NCI-H1694 treated with DMSO at 0.1 percent for 48 hours (cell line): ENCODE measurements around the gene EIF2S3B.
"Not testable (repeated sequence)": the region's sequence is repeated elsewhere in the genome, so short reads cannot be mapped to it uniquely, and the experiment has no call there.

Experiments
- DNase-seq: peaks from one replicate; lab custom pipeline; 2025; lab: John Stamatoyannopoulos, UW

EIF2S3B gene

GRCh38 chr12:10505620-10506019, at the start of gene EIF2S3B:
TSS of gene EIF2S3B (plus strand) at chr12:10505890. CDS start at chr12:10505903, 13 bp downstream.
- DNase-seq = no peak

DNA sequence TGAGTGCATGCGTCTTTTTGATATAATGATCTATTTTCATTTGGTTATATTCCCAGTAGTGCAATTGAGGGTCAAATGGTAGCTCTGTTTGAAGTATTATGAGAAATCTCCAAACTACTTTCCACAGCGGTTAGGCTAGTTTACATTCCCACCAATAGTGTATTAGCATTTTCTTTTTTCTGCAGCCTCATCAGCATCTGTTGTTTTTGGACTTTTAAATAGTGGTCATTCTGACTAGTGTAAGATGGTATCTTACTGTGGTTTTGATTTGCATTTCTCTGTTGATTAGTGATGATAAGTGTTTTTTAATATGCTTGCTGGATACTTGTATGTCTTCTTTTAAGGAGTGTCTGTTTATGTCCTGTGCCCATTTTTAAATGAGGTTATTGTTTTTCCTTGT, 48.8 kb upstream of the EIF2S3B start:
- DNase-seq = no peak

DNA sequence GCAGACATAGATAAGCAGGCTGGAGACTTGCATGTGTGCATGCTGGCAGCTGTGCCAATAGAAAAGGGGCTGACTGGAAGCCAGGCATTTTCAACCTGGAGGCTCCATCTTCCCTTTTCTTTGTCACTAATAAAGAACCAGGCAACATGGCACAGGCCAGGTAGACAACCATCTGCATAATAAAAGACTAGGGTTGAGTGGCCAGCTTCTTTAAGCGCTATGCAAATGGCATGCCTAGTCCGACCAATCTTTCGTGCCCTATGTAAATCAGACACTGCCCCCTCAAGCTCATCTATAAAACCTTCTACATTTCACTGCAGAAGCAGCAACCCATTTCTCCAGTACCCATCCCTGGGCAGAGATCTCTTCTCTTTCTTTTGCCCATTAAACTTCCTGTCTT, 47.9 kb upstream of the EIF2S3B start:
- no peak for DNase-seq

GRCh38 chr12:10466311-10466710, 39.4 kb upstream of the EIF2S3B start:
- no peak for DNase-seq

- no peak for DNase-seq
Measured at GRCh38 chr12:10469701-10470100, 36.0 kb upstream of the EIF2S3B start.

DNA sequence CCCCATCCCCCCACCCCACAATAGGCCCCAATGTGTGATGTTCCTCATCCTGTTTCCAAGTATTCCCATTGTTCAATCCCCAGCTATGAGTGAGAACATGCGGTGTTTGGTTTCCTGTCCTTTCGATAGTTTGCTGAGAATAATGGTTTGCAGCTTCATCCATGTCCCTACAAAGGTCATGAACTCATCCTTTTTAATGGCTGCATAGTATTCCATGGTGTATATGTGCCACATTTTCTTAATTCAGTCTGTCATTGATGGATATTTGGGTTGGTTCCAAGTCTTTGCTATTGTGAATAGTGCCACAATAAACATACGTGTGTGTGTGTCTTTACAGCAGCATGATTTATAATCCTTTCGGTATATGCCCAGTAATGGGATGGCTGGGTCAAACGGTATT, 32.9 kb upstream of the EIF2S3B start:
- DNase-seq = not testable (repeated sequence)

GRCh38 chr12:10481901-10482300, 23.8 kb upstream of the EIF2S3B start:
- DNase-seq = not testable (repeated sequence)

DNA sequence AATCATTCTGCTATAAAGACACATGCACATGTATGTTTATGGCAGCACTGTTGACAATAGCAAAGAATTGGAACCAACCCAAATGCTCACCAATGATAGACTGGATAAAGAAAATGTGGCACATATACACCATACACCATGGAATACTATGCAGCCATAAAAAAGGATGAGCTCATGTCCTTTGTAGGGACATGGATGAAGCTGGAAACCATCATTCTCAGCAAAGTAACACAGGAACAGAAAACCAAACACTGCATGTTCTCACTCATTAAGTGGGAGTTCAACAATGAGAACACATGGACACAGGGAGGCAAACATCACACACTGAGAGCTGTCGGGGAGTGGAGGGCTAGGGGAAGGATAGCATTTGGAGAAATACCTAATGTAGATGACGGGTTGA, 18.4 kb upstream of the EIF2S3B start:
- DNase-seq = not testable (repeated sequence)

GRCh38 chr12:10491766-10492165, 13.9 kb upstream of the EIF2S3B start:
- DNase-seq = no peak

DNA sequence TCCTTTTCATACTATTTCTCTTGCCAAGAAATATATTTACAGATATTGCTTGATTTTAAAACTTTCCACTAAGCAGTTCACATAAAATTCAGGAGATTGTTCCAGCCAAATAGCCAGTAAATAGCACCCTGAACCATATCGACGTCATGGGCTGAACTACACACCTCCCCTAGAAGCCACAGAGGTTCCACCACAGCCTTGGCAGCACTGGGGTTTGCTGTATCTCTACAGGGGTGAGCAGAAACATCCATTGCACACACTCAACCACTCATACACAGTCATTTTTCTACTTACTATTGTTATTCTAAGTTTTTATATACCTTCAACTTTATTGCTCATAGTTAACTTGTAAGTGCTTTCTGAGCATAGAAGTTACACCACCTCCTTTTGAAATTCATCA, 8.1 kb upstream of the EIF2S3B start:
- no peak for DNase-seq

- DNase-seq = no peak
Measured at GRCh38 chr12:10498042-10498441, 7.6 kb upstream of the EIF2S3B start.

DNA sequence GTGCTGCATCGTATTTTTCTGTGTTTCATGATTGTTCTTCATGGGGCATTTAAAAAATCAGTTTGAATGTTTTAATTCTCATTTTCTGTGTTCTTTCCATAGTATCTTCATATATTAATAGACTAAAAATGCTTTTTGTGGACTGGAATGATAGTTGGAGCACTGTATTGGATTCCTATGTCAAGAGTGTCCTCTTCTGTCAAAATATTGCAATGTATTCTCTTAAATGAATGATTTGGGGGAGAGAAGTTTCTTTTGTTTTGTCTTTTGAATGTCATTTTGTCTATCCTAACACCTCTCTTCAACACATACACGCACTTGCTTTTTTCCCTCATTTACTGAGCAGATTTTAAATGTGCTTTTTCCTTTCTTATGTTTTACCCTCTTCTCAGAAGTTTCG, 4.7 kb upstream of the EIF2S3B start:
- no peak for DNase-seq

GRCh38 chr12:10503460-10503859, 2.2 kb upstream of the EIF2S3B start:
- no peak for DNase-seq

- no peak for DNase-seq
Measured at GRCh38 chr12:10511756-10512355, 6.2 kb downstream of the EIF2S3B start.

DNA sequence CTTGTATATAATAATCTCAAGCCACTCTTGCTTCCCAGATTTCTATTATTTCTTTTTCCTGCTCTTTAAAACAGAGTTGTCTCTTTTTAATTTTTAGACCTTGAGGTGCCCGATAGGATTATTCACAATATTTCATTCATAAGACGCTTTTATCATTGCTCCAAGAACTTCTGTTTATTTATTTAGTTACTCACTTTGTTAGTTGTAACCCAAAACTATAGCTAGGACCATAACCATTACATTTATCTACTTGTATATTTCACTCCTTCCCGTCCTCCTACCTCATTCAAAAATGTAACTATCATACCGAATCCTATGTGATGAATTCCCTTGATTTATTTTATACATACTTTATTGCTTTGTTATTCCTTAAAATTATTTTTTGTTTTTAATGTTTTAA, 7.1 kb downstream of the EIF2S3B start:
- no peak for DNase-seq

DNA sequence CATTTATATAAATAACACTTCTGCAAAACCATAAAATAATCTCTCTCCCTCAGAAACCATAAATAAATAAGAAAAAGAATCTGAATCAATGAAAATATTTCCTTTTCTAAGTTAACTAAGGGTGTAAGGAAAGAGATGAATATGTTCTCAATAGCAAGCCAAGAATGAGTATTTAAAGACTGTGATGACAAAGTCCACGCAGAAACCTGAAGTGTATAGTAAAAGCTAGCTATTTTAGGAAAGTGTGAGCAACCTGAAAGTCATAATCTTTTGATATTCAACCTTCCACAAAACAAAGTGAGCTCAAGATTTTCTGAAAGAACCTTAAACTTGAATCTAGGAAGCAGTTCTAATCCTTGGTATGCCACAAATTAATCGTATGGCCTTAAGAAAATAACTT, 15.9 kb downstream of the EIF2S3B start:
- DNase-seq = no peak

GRCh38 chr12:10528174-10528953, 22.7 kb downstream of the EIF2S3B start:
- no peak for DNase-seq

DNA sequence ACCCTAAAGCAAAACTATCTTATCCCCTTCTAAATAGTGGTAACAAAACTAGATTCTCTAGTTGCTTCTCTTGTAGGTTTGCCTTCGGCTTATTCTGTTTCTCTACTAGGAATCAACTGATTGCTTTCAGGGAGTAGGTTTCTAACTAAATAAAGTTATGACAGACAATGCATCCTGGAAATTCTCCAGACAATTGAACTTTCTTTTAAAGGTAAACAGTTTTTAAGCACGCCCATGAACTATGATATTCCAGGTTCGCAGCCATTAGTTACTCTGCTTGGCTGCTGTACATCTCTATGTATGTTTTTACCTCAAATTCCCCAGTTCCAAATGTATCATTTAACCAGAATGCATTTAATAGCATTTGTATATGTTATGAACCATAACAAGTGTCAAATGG, 23.9 kb downstream of the EIF2S3B start:
- DNase-seq = no peak

GRCh38 chr12:10537721-10538120, 32.0 kb downstream of the EIF2S3B start:
- DNase-seq = no peak

DNA sequence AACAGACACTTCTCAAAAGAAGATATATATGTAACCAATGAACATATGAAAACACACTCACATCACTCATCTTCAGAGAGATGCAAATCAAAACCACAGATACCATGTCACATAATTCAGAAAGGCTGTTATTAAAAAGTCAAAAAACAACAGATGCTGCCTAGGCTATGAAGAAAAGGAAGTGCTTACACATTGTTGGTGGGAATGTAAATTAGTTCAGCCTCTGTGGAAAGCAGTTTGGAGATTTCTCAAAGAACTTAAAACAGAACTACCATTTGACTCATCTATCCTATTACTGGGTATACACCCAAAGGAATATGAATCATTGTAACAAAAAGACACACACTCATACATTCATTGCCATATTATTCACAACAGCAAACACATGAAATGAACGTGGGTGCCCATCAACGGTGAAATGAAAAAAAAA, 35.1 kb downstream of the EIF2S3B start:
- no peak for DNase-seq

- no peak for DNase-seq
Measured at GRCh38 chr12:10543499-10543898, 37.8 kb downstream of the EIF2S3B start.

DNA sequence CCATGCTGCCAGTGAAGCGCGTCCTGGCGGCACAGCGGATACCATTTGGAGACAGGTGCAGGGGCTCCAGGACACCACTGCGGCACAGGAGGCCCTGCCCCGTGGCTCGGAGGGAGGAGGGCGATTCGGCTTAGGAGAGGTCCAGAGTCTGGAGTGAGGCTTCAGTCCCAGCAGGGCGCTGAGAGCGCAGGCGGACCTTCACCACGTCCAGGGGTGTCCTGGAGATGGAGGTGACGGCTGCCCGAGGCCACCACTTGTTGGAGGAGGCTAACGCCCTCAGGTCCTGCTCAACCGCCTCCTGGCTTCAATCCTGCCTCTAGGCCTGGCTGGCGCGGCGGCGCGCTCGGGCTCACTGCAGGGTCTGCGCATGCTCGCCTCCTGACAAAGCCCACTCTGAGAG, 45.7 kb downstream of the EIF2S3B start:
- DNase-seq = no peak

DNA sequence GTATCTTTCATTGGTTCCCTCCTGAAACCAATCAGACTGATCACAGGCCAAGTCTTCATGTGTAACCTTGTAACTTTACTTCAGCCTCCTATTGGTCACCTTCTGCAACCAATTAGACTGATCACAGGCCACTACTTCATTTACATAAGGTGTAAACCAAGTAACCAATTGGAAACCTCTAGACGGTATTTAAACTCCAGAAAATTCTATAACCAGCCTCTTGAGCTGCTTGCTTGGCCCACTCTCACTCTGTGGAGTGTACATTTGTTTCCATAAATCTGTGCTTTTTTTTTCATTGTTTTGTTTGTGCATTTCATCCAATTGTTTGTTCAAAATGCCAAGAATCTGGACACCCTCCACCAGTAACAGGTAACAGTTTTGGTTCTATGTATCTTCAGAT, 47.5 kb downstream of the EIF2S3B start:
- DNase-seq = no peak

DNA sequence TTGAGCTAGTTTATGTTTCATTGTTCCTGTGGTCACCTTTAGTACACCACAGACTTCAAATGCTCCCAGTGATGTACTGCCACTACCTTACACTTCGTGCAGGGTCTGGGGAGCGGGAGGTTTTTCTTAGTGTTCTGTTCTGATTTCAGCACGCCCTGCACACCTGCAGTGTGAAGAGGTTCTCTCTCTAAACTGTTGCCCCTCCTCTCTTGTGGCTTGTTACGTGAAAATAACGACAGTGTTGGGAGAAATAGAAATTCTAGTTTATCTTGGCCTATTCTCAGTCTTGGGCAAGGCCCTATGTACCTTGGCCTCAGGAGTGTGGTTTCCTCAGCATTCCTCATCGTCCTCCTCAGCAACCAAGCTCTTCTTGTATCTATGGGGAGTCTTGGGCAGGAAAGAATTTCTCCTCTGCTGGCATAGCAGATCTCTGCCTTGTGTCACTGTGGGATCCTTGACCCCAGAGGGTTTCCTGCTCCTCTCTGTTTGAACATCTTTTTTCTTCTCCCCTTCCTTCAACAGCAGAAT, 48.6 kb downstream of the EIF2S3B start:
- DNase-seq = no peak
